Measurements from ENCODE around the gene TGFA.

GRCh38 chr2:70537840-70538239 lies 15.8 kb downstream of the TGFA start:
- TF ChIP-seq, protein P1, sequence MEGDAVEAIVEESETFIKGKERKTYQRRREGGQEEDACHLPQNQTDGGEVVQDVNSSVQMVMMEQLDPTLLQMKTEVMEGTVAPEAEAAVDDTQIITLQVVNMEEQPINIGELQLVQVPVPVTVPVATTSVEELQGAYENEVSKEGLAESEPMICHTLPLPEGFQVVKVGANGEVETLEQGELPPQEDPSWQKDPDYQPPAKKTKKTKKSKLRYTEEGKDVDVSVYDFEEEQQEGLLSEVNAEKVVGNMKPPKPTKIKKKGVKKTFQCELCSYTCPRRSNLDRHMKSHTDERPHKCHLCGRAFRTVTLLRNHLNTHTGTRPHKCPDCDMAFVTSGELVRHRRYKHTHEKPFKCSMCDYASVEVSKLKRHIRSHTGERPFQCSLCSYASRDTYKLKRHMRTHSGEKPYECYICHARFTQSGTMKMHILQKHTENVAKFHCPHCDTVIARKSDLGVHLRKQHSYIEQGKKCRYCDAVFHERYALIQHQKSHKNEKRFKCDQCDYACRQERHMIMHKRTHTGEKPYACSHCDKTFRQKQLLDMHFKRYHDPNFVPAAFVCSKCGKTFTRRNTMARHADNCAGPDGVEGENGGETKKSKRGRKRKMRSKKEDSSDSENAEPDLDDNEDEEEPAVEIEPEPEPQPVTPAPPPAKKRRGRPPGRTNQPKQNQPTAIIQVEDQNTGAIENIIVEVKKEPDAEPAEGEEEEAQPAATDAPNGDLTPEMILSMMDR (IDR thresholded peaks at IDR 0.05; ENCODE audit: low read depth, low read length, poor library complexity, severe bottlenecking): no peak
- TF ChIP-seq EZH2phosphoT487 (IDR thresholded peaks at IDR 0.05; ENCODE audit: borderline replicate concordance, low read length): no peak
